Measurements from ENCODE around the gene PLCB4.

DNA sequence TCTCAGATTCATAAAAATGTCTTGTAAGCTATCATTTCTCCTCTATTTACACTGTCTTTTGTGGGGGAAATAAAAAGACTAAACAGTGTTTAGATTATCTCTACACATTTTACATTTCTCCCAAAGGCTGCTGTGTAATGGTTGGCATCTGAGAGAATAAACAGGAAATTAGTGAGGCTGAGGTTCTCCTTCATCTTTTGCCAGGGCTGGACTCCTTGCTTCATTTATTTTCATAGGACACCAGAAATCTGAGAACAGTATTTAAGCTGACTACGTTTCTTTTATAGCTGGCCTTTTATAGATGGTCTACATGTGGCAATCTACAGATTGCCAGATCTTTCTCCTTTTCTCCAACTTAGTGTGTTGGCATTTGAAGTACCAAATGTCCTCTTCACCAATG is 41.5 kb downstream of the PLCB4 start:
- no peak for TF ChIP-seq ZNF132 (tag by site-specific recombination; IDR thresholded peaks at IDR 0.05; ENCODE audit: borderline replicate concordance)
- TF ChIP-seq, protein P1, sequence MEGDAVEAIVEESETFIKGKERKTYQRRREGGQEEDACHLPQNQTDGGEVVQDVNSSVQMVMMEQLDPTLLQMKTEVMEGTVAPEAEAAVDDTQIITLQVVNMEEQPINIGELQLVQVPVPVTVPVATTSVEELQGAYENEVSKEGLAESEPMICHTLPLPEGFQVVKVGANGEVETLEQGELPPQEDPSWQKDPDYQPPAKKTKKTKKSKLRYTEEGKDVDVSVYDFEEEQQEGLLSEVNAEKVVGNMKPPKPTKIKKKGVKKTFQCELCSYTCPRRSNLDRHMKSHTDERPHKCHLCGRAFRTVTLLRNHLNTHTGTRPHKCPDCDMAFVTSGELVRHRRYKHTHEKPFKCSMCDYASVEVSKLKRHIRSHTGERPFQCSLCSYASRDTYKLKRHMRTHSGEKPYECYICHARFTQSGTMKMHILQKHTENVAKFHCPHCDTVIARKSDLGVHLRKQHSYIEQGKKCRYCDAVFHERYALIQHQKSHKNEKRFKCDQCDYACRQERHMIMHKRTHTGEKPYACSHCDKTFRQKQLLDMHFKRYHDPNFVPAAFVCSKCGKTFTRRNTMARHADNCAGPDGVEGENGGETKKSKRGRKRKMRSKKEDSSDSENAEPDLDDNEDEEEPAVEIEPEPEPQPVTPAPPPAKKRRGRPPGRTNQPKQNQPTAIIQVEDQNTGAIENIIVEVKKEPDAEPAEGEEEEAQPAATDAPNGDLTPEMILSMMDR (tag by site-specific recombination; IDR thresholded peaks at IDR 0.05): no peak
- TF ChIP-seq, protein P2, sequence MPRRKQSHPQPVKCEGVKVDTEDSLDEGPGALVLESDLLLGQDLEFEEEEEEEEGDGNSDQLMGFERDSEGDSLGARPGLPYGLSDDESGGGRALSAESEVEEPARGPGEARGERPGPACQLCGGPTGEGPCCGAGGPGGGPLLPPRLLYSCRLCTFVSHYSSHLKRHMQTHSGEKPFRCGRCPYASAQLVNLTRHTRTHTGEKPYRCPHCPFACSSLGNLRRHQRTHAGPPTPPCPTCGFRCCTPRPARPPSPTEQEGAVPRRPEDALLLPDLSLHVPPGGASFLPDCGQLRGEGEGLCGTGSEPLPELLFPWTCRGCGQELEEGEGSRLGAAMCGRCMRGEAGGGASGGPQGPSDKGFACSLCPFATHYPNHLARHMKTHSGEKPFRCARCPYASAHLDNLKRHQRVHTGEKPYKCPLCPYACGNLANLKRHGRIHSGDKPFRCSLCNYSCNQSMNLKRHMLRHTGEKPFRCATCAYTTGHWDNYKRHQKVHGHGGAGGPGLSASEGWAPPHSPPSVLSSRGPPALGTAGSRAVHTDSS (tag by site-specific recombination; IDR thresholded peaks at IDR 0.05): no peak

Measured in HEK293 (cell line).